G401.6 (cell line): ENCODE results near the gene SLC22A4.

ENCODE experiments used
- FAIRE-seq: peaks from 2 replicates; lab custom pipeline; 2012; peaks lifted over from hg19 to GRCh38; lab: Jason Lieb, UNC

SLC22A4 gene

GRCh38 chr5:132275367-132276220, 18.6 kb upstream of the SLC22A4 start:
- FAIRE-seq, result no peak

- no peak for FAIRE-seq
Measured at GRCh38 chr5:132277256-132277655, 16.9 kb upstream of the SLC22A4 start.

DNA sequence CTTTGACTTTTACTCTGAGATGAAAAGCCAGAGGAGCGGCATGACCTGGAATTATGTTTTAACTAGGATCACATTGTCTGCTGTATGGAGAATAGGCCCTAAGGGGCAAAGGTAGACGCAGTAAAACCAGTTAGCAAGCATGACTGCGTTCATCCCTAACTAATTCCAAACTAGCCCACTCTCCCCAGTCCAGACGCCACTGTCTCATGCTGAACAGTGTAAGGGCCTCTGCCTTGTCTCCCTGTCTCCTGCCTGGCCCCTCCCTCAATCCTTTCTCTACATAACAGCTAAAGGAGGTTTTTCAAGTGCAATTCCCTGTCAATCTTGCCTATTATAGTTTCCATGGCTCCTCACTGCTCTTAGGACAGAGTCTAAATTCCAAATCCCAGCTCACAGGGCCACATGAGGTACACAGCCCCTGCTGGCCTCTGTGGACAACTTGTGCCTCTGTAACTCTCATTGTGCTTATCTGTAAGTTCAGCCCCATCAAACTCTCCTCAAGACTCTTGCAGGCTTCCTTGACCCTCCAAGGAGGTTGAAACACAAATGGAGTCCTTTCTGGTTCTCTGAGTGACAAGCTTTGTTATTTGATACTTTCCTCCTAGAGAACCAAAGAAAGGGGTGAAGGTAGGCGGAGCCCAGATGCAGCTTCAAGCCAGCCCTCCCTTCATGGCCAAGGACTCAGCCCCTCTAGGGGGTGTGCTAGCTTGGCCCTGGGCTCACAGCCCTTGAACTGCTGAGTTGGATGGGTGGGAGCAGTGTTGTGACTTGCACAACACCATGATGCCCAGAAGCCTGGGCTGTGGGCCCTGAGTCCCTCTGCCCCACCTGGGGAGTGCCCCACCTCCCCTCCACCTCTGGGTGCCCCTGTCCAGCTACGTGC, 16.0 kb upstream of the SLC22A4 start:
- no peak for FAIRE-seq

DNA sequence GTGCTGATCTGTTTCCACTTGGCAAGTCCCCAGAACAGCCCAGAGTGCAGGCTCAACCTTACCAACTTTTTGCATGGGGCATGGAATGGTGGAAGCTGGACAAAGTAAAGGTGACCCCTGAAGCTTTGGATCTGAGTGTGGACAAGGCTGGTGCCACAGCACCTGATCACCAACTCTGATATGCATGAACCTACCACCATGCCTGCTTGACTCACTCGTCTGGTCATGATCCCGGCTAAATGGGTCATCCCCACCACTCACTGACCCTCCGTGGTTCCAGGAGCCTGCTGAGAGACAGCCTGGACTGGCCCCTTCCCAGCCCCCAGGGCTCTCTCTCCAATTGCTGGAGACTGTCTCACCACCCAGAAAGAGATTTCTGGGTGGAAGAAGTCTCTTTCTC, 14.4 kb upstream of the SLC22A4 start:
- no peak for FAIRE-seq

GRCh38 chr5:132280371-132281240, 13.6 kb upstream of the SLC22A4 start:
- FAIRE-seq, result no peak

- no peak for FAIRE-seq
Measured at GRCh38 chr5:132281856-132282614, 12.2 kb upstream of the SLC22A4 start.

- no peak for FAIRE-seq
Measured at GRCh38 chr5:132283423-132284043, 10.7 kb upstream of the SLC22A4 start.

- FAIRE-seq, result no peak
Measured at GRCh38 chr5:132289097-132289496, 5.1 kb upstream of the SLC22A4 start.

DNA sequence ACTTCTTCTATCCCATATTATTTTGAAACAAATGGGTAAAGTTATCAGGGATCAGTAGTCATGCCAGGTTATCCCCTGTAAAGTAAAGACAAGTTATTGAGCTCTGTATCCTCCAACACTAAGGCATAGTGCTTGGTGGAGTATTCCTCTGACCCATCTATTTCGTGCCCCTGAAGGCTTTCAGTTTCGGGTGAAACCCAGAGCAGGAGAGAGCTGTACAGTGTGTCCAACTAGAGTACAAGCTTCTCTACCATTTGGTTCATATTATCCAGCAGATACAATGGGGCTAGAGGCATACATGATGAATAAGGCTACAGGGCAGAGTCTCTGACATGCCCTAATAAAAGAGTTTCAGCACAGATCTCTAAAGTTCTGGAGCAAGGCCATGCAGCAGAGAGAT, 3.2 kb upstream of the SLC22A4 start:
- no peak for FAIRE-seq

DNA sequence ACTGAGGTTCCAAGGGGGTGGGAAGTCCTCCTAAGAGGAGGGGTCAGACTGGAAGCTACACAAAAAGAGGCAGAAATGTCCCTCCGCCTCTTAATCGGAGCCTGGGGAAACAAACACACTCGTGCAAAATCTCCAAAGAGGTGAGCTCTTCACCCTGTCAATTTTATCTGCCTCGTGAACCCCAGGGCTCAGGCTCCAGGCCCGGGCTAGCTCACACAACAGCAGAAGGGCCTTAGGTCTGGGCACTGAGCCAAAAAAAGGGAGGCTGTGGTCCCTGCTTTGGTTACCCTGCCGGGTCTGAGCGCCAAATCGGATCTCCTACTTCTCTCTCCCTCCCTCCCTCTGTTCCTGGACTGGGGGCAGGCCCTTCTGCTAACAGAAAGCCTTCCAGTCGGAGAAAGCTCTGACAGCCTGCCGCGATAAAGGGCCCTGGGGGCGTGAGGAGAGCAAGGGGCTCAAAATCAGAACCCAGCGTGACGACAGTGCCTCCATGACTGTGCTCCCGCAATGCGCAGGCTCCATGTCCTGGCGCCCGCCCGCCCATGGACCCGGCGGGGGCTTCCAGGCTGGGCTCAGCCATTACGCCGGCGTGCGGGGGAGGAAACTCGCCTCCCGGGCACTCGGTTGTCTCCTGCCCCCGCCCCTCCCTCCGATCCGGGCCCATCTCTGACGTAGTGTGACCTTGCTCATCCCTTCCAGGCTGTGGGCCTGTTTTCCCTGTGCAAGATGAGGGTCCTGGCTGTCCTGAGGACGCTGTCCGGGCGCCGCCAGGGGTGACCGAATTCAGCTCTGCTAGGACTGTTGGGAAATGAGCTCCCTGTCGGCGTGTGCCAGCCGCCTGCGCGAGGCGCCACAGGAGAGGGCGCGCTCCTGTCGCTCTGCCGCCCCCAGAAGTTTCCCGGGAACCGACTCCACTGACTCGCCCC, 865 bp upstream of the SLC22A4 start:
- no peak for FAIRE-seq

DNA sequence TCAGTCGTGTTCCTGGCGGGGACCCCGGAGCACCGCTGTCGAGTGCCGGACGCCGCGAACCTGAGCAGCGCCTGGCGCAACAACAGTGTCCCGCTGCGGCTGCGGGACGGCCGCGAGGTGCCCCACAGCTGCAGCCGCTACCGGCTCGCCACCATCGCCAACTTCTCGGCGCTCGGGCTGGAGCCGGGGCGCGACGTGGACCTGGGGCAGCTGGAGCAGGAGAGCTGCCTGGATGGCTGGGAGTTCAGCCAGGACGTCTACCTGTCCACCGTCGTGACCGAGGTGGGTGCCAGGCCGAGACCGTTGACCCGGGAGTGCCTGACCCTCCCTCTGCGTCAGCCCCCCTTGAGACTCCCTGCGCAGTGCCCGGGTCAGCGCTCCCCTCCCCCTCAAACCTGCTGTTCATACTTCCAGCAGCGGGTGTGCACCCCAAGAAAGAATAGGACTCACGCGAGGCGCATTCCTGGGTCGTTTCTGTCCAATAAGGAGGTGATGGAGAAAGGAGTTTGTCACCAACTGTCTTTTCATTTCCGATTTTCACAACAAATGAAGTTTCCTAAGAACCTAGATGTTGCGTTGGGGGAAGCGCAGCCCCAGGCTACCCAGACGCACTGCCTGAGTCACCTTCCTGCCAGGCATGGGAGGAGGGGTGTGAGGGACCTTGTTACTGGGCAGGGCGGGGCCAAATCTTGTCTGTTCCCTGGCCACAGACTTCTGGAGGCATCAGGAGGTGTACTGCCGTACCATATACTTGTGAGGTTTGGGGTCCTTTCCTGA, 722 bp downstream of the SLC22A4 start:
- FAIRE-seq, result no peak

GRCh38 chr5:132295505-132296411, 1.6 kb downstream of the SLC22A4 start:
- no peak for FAIRE-seq

DNA sequence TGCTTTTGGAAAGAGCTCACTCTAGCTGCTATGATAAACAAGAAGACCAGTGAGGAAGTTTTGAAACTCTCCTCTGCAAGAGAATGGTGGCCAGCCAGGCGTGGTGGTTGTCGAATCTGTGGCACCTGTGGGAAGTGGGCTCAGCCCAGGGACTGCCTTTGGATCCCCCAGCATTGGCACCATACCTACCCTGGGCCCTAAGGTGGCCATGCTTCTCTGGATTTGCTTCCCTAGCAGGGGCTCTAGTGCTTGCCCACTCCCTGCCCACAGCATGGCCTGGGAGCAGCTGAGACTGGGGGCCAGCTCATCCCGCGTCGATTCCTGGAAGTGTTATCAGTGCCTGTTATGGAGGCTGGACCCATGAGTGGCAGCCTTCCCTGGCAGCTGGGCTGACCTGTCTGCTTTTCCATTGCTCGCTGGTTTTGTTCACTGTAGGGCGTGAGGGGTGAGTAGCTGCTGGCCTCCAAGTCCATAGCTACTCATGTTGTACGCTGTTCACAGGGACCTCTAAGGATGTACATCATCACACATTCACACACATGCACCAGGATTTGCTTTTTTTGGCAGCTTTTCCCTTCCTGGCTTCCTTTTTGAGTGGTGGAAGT, 2.3 kb downstream of the SLC22A4 start:
- FAIRE-seq, result no peak

- no peak for FAIRE-seq
Measured at GRCh38 chr5:132297211-132297940, 3.2 kb downstream of the SLC22A4 start.

GRCh38 chr5:132298298-132299212, 4.4 kb downstream of the SLC22A4 start:
- no peak for FAIRE-seq

GRCh38 chr5:132299917-132300316, 5.7 kb downstream of the SLC22A4 start:
- FAIRE-seq, result no peak
